Occipital lobe (tissue), 2 donors: Measurements from ENCODE around the gene LRRTM3. TPM values are rescaled to one million over a fixed set of nuclear protein-coding genes. Genes with fewer than 3 reads are reported as not detected.

Experiments used
- DNase-seq: peaks from one replicate; lab custom pipeline; 2025; lab: John Stamatoyannopoulos, UW
- total RNA-seq: library from RNA; depleted of rRNA; stranded (reverse); fragments of >200 nt; gene quantifications from one replicate; pipeline ENCODE4 v1.2.3, GENCODE V29; 2014

The LRRTM3 gene
- 30.7 TPM for total RNA-seq

GRCh38 chr10:66925896-66926715, at the start of gene LRRTM3:
Gene LRRTM3, plus strand, starts transcription at chr10:66926036.
- DNase-seq, result peak; percentile 75

DNA sequence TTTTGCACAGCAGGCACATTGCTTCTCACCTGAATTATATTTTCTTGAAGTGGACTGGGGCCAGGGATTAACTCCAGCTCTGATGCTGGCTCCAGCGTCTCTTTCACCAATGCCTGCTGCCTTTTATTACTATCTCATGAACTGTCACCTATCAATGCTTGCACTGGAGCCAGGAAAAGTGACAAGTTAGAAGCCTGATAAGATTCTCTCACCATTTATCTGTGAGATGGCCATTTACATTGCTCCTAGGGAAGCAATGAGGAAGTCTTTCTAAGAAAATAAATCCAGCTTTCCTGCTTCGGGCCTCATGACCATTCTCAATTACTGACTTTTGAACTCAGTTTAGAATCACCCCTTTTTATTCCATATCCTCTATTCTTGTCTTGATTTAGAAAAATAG, 48.5 kb upstream of the LRRTM3 start:
- no peak for DNase-seq

GRCh38 chr10:66880292-66880691, 45.5 kb upstream of the LRRTM3 start:
- DNase-seq, result no peak

- DNase-seq, result no peak
These were observed 45.0 kb upstream of the LRRTM3 start for GRCh38 chr10:66880826-66881225.

- no peak for DNase-seq
These were observed 44.0 kb upstream of the LRRTM3 start for GRCh38 chr10:66881814-66882213.

GRCh38 chr10:66882271-66882670, 43.6 kb upstream of the LRRTM3 start:
- DNase-seq, result no peak

GRCh38 chr10:66886848-66887247, 39.0 kb upstream of the LRRTM3 start:
- DNase-seq, result no peak

GRCh38 chr10:66888237-66888636, 37.6 kb upstream of the LRRTM3 start:
- no peak for DNase-seq

DNA sequence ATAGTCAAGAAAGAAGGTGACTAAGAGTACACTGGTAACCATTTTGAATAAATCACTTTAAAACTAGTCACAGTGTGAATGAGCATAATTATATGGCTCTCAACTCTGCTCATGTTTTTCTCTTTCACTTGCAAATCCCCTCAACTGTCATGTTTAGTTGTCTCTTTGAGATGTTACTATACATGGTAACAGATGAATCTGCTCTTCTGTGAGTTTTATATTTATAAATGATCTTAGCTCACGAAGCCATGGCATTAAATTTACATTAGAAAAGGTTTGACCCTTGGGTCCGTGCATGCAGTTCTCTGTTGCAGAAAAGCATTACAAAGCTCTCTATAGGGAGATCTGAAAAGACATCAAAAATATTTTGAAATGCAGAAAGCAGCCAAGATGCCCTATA, 33.0 kb upstream of the LRRTM3 start:
- DNase-seq, result no peak

- no peak for DNase-seq
These were observed 15.2 kb upstream of the LRRTM3 start for GRCh38 chr10:66910671-66911070.

GRCh38 chr10:66916030-66916429, 9.8 kb upstream of the LRRTM3 start:
- no peak for DNase-seq

DNA sequence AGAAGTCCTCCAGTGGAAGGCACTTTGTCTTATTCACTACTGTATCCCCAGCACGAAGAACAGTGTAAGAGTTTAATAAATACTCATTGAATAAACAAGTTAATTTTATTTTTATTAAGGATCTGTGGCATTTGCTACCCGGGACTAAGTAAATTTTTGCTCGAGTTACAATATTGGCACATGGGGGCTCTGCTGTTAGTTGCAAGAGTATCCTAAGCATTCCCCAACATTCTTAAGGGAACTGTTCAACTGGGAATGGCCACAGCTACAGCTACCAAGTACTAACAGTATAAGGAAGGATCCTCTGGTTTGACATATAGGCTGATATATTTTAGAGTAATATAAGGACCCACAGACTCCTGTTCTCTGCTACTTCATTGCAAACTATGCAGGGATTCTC, 8.7 kb upstream of the LRRTM3 start:
- DNase-seq, result no peak

DNA sequence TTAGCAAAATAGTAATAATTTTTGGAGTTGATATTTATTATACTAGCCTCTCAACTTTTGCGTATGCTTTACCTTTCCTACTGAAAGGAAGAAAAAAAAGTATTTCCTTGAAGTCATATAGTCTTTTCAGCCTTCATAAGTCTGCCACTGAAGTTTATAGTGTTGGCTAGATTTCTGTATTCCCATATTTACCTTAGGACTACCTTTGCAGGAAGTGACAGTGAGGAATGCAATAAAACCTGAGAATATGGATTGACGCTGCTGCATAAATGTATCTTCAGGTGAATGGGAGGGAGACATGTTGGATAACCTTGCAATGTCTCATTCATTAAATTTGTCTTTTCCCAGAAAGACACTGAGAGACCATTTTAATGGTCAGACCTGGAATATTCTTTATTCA, 6.6 kb upstream of the LRRTM3 start:
- DNase-seq, result no peak

DNA sequence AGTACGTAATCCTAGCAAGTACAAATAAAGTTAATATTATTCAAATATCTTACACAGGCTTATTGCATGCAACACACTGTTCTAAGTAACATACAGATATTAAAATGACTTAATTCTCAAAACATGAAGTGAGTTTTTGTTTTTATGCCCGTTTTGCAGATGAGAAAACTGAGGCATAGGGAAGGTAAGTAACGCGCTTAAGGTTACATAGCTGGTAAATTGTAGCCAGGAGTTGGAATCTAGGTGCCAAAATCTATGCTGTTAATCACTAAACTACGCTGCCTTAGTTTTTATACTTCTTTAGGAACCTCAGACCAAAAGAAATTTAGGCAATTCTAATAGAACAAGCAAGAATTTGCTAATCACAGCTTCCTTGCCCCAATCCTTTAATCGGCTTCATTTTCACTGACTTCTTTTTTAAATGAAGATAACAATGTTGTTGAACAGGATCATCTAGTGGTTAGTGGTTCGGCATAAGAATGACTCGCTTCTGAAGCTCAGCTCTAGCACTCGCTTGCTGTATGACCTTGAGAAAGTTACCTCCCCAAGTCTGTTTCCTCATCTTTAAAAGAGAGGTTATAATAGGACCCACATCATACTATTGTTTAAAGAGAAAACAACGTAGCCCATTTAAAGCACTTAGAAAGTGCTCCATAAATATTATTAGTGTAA, 1.0 kb upstream of the LRRTM3 start:
- no peak for DNase-seq

- no peak for DNase-seq
These were observed 463 bp upstream of the LRRTM3 start for GRCh38 chr10:66925373-66925772.

- DNase-seq, result no peak
These were observed 1.0 kb downstream of the LRRTM3 start for GRCh38 chr10:66926841-66927240.

GRCh38 chr10:66927251-66927935, 1.6 kb downstream of the LRRTM3 start:
- peak; percentile 17 for DNase-seq

- DNase-seq, result peak; percentile 26
These were observed 2.3 kb downstream of the LRRTM3 start for GRCh38 chr10:66927971-66928770.

DNA sequence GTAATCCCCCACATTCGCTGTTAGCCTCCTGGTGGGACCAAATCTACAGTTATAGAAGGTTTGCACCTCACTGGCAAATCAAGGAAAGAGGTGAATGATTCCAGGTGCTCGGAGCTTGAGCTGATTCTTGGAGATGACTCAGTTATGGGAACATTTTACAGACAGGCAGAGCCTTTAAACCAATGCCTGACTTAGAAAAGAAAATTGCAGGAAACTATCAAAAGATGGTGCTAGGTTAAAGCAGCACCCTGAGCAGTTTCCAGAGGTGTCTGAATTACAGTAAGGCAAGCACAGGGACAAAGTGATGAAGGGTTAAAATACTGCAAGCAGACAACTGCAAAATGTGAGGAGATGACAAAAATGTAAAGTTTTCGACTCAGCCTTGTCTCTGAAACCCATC, 2.9 kb downstream of the LRRTM3 start:
- no peak for DNase-seq

- no peak for DNase-seq
These were observed 3.5 kb downstream of the LRRTM3 start for GRCh38 chr10:66929375-66929774.

DNA sequence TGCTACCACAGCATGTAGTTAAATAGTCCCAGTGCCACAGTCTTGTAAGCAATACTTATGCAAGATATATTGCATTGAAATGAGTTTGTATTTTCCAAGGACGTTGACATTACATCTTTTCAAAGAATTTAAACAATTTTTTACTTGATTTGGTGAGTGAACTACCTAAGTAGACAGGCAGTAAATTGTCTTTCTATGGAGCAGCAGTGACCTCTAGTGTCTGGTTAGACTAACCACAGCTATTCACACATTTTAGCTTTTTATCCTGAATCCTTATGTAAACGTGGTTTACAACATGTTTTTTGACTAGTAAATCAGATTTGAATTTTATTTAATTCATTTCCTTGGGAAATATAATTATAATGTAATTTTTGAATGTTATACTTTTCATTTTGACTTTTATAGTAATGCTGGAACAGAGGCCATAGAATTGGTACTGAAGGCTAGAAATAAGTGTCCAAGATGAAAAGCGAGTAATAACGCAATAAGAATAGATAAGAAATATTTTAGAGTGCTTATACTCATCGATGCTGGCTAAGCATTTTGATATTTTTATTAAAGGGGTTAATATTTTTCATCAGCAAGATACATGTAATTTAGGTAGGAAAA, 5.6 kb downstream of the LRRTM3 start:
- no peak for DNase-seq
